Activated naive CD4-positive, alpha-beta T cell treated with anti-CD3 and anti-CD28 coated beads for 36 hours (primary cell): ENCODE data around the gene RBM23. TPM values are rescaled to one million over a fixed set of nuclear protein-coding genes. Genes with fewer than 3 reads are reported as not detected.

ENCODE experiments used
- CTCF ChIA-PET: fragments of 350-600 bp; sonication (Branson Sonifier 250); formaldehyde crosslinking; loops from one replicate; lab custom pipeline; 2021; ENCODE audit warnings: antibody characterized with exemption; lab: Charles Lee
- DNase-seq: peaks from one replicate; pipeline ENCODE4 v3.0.0-alpha.2; 2020
- H3K27ac Mint-ChIP-seq: one replicate; pipeline ENCODE4 v1.8.0; 2021; ENCODE audit warnings: mild to moderate bottlenecking, mixed read lengths
- H3K27me3 Mint-ChIP-seq: one replicate; pipeline ENCODE4 v1.8.0; 2021; ENCODE audit warnings: low read depth, mixed read lengths
- H3K36me3 Mint-ChIP-seq: one replicate; pipeline ENCODE4 v1.8.0; 2021; ENCODE audit warnings: low read depth, mixed read lengths
- H3K4me1 Mint-ChIP-seq: one replicate; pipeline ENCODE4 v1.8.0; 2021; ENCODE audit warnings: low read depth, mixed read lengths
- H3K4me3 Mint-ChIP-seq: one replicate; pipeline ENCODE4 v1.8.0; 2021; ENCODE audit warnings: mild to moderate bottlenecking, moderate library complexity, mixed read lengths
- H3K9me3 Mint-ChIP-seq: one replicate; pipeline ENCODE4 v1.8.0; 2021; ENCODE audit warnings: mixed read lengths
- intact Hi-C: fragments of 100-400 bp; cut with micrococcal nuclease; formaldehyde crosslinking; loops from one replicate; pipeline ENCODE4 v1.15.1; 2023
- total RNA-seq, 2 experiments: library from RNA; stranded (reverse); gene quantifications; one replicate each; pipeline ENCODE4 v1.2.3, GENCODE V29; 2021

RBM23 gene
- total RNA-seq, 2 experiments from 2014 or later, result 53.5 to 61.2 TPM

DNA sequence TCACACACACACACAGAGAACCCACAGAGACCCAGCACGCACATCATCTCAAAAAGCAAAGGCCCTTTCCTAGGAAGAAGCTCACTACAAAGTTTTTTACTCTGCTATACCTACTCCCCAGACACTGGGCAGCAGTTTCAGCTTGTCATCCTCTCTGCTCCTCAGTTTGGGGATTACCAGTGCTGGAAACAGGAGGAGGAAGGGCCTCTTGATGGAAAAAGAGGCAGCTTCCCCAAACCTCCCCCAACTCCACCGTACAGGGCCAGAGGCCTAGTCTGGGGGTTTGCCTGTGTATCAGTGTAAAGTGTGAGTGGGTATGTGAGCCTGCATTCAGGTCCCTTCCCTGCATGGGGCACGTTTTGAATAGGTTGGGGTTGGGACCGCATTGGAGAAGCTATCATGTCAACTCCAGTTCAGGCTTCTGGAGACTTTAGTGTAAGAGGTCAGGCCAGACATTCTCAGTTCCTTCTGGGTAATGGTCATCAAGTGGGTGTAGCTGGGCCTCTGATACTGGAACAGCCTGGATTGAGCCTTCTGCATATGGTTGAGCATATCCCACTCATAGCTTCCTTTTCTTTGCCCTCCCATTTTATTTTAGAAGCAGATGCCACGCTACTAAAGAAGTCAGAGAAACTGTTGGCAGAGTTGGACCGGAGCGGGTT, 34.7 kb downstream of the RBM23 start:
- peaks cover 2% of the 10 kb centered on the region for H3K27me3 Mint-ChIP-seq
- peaks cover 40% of the 10 kb centered on the region for H3K4me1 Mint-ChIP-seq
- H3K9me3 Mint-ChIP-seq, result no peaks in the 10 kb centered on the region
- H3K36me3 Mint-ChIP-seq, result no peaks in the 10 kb centered on the region
- intact Hi-C loops, result no loop called here
- H3K27ac Mint-ChIP-seq, result no peak overlapping the region
- H3K4me3 Mint-ChIP-seq, result no peak overlapping the region
- no peak for DNase-seq
- CTCF ChIA-PET, result interaction anchor here (0.5 to 10.8 kb wide), 7 partner anchors 12 to 111 kb away, joined by 3 to 125 read pairs (median 4); partner anchors contain the start of gene LRP10

DNA sequence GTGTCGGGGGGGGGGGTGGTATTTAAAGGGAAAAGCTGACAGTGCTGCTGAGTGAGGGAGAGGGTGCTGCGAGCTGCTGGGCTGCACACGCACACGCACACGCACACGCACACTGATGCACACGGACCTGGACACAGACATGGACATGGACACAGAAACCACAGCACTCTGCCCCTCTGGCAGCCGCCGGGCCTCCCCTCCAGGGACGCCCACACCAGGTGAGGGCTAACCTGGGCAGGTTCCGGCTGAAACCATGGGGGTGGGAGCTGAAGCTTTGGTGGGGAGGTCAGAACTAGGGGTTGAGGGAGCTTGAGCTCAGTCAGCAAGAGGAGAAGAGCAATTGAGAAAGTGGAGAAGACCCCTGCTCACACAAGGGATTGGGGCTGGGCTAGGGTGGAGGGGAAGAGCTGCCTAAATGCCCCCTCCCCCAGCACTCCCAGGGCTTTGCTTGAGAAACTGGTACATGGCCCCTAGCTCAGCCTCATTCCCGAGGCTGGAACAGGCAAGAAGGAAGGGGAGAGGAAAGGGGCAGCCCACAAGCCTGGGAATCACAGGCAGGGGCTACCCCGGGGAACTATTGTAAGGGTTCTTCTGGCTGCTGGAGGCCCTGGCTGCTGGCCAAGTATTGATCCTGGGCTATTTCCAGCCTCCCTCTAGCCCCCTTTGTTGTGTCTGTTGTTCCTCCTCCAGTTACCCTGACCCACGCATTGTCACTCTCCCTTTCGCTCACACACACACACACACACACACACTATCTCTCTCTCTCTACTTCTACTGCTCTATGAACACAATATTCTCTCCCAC, 35.6 kb downstream of the RBM23 start, which contains the start of gene REM2:
Gene REM2 (plus strand): TSS at position 50 of the 804 bp plus-strand sequence. CDS start 66 bp downstream, at position 116.
- peak within 1 kb of the TSS; percentile 51 for H3K27ac Mint-ChIP-seq
- peaks cover 36% of the 10 kb centered on the region for H3K4me1 Mint-ChIP-seq
- intact Hi-C loops, result no loop called here
- CTCF ChIA-PET, result interaction anchor here (0.5 to 10.8 kb wide), 9 partner anchors 12 to 225 kb away, joined by 3 to 125 read pairs (median 4); partner anchors contain the start of gene LRP10
- peaks cover 2% of the 10 kb centered on the region for H3K27me3 Mint-ChIP-seq
- no peaks in the 10 kb centered on the region for H3K9me3 Mint-ChIP-seq
- H3K4me3 Mint-ChIP-seq, result no peak within 1 kb of the TSS
- DNase-seq, result no peak
- no peaks in the 10 kb centered on the region for H3K36me3 Mint-ChIP-seq

GRCh38 chr14:22882529-22883172, 36.3 kb downstream of the RBM23 start:
- H3K4me1 Mint-ChIP-seq, result peaks cover 29% of the 10 kb centered on the region
- H3K4me3 Mint-ChIP-seq, result no peak overlapping the region
- CTCF ChIA-PET, result interaction anchor here (0.5 to 10.8 kb wide), 10 partner anchors 11 to 1359 kb away, joined by 3 to 125 read pairs (median 4); partner anchors contain the start of gene LRP10
- intact Hi-C loops, result no loop called here
- H3K27ac Mint-ChIP-seq, result peak overlapping the region; percentile 50
- peaks cover 2% of the 10 kb centered on the region for H3K27me3 Mint-ChIP-seq
- DNase-seq, result peak; percentile 66
- H3K9me3 Mint-ChIP-seq, result no peaks in the 10 kb centered on the region
- H3K36me3 Mint-ChIP-seq, result no peaks in the 10 kb centered on the region

DNA sequence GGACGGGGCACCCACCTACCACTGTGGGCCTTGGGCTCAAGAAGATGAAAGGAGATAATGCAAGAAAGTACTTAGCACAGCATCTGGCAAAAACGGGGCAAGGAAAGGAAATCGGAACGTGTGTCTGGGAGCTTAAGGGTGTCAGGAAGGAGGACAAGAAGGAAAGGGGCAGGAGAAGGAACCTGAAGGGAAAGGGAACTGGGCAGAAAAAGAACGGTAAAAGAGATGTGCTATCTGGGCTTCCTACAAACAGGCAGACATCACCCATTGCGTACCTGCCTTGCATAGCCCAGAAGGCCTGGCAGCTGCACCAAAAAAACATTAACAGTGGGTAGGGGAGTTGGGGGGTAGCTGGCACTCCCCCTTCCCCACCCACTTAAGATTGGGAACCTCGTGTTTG, 36.9 kb downstream of the RBM23 start:
- CTCF ChIA-PET, result interaction anchor here (0.5 to 10.8 kb wide), 10 partner anchors 10 to 1358 kb away, joined by 3 to 125 read pairs (median 4); partner anchors contain the start of gene LRP10
- no peak for DNase-seq
- peaks cover 2% of the 10 kb centered on the region for H3K27me3 Mint-ChIP-seq
- intact Hi-C loops, result no loop called here
- no peak overlapping the region for H3K4me3 Mint-ChIP-seq
- no peak overlapping the region for H3K27ac Mint-ChIP-seq
- peaks cover 23% of the 10 kb centered on the region for H3K4me1 Mint-ChIP-seq
- no peaks in the 10 kb centered on the region for H3K9me3 Mint-ChIP-seq
- H3K36me3 Mint-ChIP-seq, result peaks cover 2% of the 10 kb centered on the region

- DNase-seq, result no peak
- intact Hi-C loops, result no loop called here
- H3K27ac Mint-ChIP-seq, result peak overlapping the region; percentile 25
- peaks cover 19% of the 10 kb centered on the region for H3K36me3 Mint-ChIP-seq
- H3K27me3 Mint-ChIP-seq, result no peaks in the 10 kb centered on the region
- no peak overlapping the region for H3K4me3 Mint-ChIP-seq
- CTCF ChIA-PET, result interaction anchor here (0.5 to 2.7 kb wide), 3 partner anchors 17 to 26 kb away, joined by 4 to 8 read pairs (median 6); no protein-coding TSS in a partner anchor
- peaks cover 19% of the 10 kb centered on the region for H3K4me1 Mint-ChIP-seq
- H3K9me3 Mint-ChIP-seq, result no peaks in the 10 kb centered on the region
Measured at GRCh38 chr14:22878271-22879246, 40.4 kb downstream of the RBM23 start.

DNA sequence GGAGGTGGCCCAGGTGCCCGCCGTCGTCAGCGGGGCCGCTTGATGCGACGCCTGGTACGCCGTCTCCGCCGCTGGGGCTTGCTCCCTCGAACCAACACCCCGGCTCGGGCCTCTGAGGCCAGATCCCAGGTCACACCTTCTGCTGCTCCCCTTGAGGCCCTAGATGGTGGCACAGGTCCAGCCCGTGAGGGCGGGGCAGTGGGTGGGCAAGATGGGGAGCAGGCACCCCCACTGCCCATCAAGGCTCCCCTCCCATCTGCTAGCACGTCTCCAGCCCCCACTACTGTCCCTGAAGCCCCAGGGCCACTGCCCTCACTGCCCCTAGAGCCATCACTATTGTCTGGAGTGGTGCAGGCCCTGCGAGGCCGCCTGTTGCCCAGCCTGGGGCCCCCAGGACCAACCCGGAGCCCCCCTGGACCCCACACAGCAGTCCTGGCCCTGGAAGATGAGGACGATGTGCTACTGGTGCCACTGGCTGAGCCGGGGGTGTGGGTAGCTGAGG, 41.9 kb downstream of the RBM23 start:
- intact Hi-C loops, result no loop called here
- peaks cover 31% of the 10 kb centered on the region for H3K36me3 Mint-ChIP-seq
- H3K4me3 Mint-ChIP-seq, result no peak overlapping the region
- CTCF ChIA-PET, result interaction anchor here (2.7 kb wide), 1 partner anchor 23 kb away, joined by 8 read pairs; no protein-coding TSS in a partner anchor
- H3K27ac Mint-ChIP-seq, result no peak overlapping the region
- H3K27me3 Mint-ChIP-seq, result no peaks in the 10 kb centered on the region
- peaks cover 18% of the 10 kb centered on the region for H3K4me1 Mint-ChIP-seq
- H3K9me3 Mint-ChIP-seq, result no peaks in the 10 kb centered on the region
- no peak for DNase-seq

DNA sequence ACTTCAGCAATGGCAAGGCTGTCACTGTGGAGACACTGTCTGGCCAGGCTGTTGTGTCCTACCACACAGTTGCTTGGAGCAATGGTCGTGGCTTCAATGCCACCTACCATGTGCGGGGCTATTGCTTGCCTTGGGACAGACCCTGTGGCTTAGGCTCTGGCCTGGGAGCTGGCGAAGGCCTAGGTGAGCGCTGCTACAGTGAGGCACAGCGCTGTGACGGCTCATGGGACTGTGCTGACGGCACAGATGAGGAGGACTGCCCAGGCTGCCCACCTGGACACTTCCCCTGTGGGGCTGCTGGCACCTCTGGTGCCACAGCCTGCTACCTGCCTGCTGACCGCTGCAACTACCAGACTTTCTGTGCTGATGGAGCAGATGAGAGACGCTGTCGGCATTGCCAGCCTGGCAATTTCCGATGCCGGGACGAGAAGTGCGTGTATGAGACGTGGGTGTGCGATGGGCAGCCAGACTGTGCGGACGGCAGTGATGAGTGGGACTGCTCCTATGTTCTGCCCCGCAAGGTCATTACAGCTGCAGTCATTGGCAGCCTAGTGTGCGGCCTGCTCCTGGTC, 43.1 kb downstream of the RBM23 start:
- Mint-ChIP-seq H3K27ac (no peak overlapping the region), H3K4me3 (no peak overlapping the region), H3K4me1 (peaks cover 20% of the 10 kb centered on the region), H3K27me3 (no peaks in the 10 kb centered on the region), H3K36me3 (peaks cover 31% of the 10 kb centered on the region), H3K9me3 (no peaks in the 10 kb centered on the region)
- CTCF ChIA-PET, result interaction anchor here (0.8 kb wide), 2 partner anchors 9 to 19 kb away, joined by 3 to 4 read pairs; no protein-coding TSS in a partner anchor
- DNase-seq, result no peak
- intact Hi-C loops, result no loop called here

- Mint-ChIP-seq H3K36me3 (peaks cover 31% of the 10 kb centered on the region), H3K27ac (no peak overlapping the region), H3K4me3 (no peak overlapping the region), H3K4me1 (peaks cover 26% of the 10 kb centered on the region), H3K27me3 (no peaks in the 10 kb centered on the region), H3K9me3 (no peaks in the 10 kb centered on the region)
- no peak for DNase-seq
- CTCF ChIA-PET, result interaction anchor here (0.8 to 5.6 kb wide), 3 partner anchors 8 to 25 kb away, joined by 3 to 47 read pairs (median 3); no protein-coding TSS in a partner anchor
- intact Hi-C loops, result no loop called here
Measured at GRCh38 chr14:22875003-22875747, 43.8 kb downstream of the RBM23 start.

DNA sequence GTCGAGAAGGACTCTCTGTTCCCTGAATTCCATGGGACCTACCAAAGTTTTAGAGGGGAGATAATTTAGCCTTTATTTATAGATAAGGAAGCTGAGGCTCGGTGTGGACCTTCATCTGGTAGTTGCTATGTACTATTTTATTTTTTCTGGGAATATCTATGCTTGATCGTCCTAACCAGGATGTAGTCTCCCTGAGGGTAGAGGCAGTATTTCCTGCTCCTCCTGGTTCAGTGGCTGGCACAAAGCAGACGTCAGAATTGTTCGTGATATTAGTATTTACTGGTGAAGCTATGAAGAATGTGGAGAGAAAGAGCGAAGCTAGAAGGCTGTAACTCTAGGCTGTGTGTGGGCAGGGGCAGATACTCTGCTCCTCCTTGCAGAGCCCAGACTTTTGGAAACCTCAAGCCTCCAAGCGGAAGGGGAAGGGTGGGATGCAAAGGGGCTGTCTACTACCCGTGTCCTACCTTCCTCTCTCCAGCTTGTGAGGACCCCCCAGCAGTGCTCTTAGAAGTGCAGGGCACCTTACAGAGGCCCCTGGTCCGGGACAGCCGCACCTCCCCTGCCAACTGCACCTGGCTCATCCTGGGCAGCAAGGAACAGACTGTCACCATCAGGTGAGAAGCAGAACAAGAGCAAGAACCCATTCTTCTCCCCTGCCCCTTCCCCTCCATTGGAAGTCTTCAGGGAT, 46.0 kb downstream of the RBM23 start:
- CTCF ChIA-PET, result interaction anchor here (0.8 to 5.6 kb wide), 26 partner anchors 9 to 302 kb away, joined by 3 to 125 read pairs (median 4); partner anchors contain the start of genes AJUBA, RBM23 and REM2

More for the DNA sequence above, 46.0 kb downstream of the RBM23 start:
- Mint-ChIP-seq H3K27me3 (no peaks in the 10 kb centered on the region), H3K36me3 (peaks cover 31% of the 10 kb centered on the region), H3K27ac (peak overlapping the region; percentile 94), H3K4me3 (peak overlapping the region; percentile 91), H3K4me1 (peaks cover 29% of the 10 kb centered on the region), H3K9me3 (no peaks in the 10 kb centered on the region)
- no peak for DNase-seq
- intact Hi-C loops, result loop anchor here (1.0 to 5.0 kb wide), 4 partner anchors 27 to 1606 kb away; partner anchors contain the start of genes HNRNPC and PPP1R3E
